ENCODE measurements around the gene RXFP4.

GRCh38 chr1:155919801-155920200 is 21.6 kb upstream of the RXFP4 start:
- TF ChIP-seq CTCF (conservative IDR thresholded peaks at IDR 0.05; ENCODE audit: low read length) (no peak), EZH2phosphoT487 (IDR thresholded peaks at IDR 0.05; ENCODE audit: borderline replicate concordance) (no peak)

Data from Loucy (cell line).